GM20431 (cell line): Measurements from ENCODE around the gene RIN1.

ENCODE experiments used
- in situ Hi-C: fragments of 300-500 bp; cut with MseI, MboI; formaldehyde crosslinking; loops from one replicate; pipeline ENCODE4 v1.15.0; 2020; ENCODE audit warnings: low sequenced_read_pairs; ENCODE audit not compliant: unreplicated experiment

The RIN1 gene

DNA sequence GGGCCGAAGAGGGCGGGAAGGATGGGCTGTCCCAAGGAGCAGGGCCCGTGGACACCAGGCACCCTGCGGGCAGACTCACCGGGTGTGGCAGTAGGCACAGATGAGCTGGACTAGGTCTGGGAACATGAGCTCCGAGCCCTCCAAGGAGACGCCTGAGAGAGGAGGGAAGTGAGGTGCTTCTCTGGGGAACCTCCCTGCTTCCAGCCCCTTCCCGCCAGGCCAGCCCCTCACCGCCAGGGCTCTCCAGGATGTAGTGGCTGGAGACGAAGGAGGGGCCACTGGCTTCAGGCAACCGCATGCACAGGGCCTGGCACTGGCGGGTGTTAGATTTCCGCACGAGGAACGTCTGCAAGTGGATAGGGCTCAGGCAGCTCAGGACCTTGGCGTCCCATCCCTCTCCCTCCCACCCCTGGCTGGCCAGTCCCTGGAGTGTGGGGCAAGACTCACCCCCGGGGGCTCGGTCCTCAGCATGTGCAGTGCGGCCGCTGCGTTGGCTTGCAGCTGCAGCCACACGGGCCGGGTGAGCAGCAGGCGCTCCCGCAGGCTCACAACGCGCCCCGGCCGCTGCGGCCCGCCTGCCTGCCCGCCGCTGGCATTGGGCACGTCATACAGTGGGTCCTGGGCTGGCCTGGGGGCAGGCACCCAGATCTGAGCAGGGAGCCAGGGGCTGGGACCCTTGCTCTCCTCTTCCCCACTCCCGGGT is 552 bp downstream of the RIN1 start:
- in situ Hi-C loops = no loop called here

DNA sequence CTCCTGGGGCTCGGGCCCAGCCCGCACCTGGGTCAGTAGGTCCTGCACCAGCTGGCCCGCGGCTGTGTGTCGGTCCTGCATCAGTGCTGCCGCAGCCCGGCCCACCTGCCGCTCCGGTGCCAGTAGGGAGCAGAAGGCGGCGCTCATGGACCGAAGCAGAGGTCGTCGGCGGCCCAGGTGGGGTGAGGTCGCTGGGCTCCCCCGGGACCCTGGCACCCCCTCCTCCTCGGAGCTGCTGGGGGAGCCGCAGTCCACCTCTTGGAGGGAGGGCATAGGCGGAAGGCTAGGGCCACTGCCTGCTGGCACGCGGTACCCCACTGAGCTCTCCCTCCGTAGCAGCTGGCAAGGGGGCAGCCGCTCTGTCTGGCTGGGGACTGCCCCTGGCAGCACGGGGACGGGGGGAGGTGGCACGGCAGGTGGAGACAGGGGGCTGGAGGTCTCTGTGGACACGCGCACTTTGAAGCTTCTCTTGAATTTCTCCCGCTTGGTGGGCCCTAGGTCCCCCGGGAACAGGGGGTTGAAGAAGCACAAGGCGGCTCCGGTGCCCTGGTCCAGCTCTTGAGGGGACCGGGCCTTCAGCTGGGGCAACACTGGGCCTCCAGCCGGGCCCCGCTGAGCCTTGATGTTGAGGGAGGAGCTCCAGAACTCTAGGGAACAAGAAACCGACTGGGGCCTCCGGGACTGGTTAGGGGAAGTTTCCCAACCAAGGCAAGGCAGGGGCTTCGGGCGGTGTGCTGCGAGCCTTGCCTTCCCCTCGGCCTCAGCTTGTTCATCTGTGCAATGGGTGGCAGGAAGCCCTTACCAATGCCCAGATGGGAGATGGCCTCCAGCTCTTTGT is 1.4 kb downstream of the RIN1 start:
- in situ Hi-C loops = no loop called here

DNA sequence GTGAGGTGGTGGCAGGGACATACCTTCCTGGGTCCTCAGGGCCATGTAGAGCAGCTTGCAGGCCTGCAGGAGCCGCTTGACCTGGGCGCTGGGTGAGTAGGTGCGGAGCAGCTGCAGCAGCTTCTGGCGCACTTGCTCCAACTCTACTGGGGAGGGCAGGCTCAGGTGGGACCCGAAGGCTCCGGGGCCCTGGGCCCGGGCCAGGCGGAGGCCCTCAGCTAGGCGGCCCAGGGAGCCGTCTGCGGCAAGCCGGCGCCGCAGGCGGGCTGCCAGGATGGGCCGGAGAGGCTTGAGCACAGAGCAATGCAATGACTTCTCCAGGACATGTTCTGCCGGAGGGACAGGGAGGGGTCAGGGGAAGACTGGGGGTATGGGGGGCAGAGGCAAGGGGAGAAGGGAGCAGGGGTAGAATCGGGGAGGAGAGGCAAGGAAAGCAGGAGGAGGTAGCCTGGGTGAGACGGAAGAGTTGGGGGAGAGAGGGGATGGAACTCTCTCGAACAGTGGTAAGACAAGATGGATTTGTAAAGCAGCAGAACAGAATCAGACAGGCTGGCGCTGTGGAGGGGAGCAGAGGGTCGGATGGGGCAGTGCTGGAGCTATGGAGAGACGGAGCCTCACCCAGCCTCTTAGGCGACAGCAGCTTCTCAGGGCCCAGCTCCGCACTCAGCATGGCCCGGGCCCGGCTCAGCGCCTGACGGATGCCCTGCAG is 2.2 kb downstream of the RIN1 start:
- in situ Hi-C loops = no loop called here

DNA sequence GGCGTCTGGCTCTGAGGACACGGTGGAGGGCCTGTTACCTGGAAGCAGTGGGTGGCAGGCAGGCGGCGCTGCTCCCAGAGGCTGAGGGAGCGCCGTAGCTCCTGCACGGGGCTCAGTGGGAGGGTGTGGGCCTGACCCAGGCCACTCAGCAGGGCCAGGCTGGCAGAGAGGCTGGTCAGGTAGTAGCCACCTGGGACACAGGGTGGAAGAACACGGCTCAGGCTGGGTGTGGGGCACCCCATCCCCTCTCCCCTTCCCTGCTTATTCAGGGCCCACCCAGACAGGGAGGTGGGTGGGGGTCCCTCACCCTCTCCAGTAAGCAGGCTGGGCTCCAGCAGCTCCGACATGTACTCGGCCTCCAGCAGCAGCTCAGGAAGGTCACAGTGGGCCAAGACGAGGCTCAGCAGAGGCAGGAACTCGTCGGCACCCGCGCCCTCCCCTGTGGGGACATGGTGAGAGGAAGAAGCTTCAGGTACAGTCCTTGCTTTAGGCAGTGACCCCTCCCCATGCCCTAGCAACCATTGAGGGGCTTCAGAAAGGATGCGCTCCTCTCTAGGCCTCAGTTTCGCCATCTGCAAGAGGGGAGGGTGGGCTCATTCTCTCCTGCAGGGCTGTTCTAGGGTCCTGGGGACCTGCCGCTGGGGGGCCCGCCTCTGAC is 2.9 kb downstream of the RIN1 start:
- in situ Hi-C loops = no loop called here

DNA sequence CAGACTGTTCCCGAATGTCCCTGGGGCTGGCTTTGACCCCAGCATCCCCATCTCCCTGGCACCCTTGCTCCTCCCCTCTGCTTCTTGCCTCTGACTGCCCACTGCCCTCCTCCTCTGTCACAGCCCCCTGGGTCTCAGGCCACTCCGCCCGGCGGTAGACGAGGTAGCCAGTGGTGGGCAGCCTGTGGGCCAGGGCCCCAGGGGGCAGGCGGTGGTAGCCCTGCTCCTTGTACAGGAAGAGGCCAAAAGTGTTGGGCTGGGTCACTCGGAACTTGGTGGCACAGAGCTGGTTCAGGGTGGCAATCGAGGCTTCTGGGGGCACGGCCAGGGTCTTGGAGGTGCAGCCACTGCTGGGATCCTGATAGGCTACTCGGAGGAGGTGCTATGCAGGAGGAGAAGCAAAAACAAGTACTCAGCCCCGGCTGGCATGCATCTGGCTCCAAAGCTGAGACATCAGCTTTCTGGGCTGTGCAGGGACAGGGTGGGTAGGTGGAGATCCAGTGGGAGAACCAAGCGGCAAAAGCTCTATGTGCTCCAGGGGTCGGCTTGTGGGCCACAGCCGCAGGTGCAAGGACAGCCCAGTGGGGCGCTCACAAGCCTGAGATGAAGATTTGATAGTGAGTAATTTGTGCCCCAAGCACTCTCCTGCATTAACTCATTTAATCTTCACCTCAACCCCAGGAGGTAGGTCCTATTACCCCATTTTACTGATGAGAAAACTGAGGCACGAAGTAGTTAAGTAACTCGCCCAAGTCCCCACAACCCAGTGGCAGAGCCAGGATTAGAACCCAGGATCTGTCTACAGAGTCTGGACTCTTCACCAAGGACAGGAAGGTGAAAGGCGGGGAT is 3.6 kb downstream of the RIN1 start:
- in situ Hi-C loops = no loop called here

DNA sequence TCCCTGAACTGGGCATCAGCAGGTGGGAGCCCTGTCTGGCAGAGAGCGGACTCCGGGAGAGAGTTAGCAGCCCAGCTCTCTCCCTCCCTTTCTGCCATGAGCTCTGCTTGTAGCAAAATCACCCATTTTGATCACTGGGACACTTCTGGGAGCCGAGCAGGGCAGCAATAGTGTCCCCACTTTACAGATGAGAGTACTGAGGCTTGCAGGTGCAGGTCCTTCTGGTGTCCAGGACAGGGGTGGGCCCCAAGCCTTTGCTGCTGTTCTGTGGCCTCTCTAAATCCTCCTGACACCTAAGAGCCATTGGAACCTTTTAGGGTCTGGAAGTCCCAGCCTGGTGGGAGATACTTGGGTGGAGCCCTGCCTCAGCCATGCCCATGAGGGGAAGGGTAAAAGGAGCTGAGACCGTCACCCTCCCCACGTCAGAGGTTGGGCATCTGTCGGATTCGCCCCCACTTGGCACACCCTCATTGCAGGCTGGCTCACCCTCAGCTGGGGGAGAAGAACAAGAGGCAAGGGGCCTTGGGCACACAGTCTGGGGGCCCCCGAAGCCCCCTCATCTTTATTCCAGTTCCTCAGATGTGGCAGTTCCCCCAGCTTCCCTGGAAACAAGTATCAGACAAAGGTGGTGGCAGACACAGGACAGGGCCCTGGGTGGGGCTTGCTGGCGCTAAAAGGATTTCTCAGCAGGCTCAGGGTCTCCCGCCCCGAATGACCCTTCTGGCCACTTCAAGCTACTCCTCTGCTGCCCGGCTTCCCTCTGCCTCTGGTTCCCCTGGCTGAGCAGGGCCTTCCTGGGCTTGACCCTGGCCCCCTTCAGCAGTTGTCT is 4.5 kb downstream of the RIN1 start:
- in situ Hi-C loops = no loop called here

DNA sequence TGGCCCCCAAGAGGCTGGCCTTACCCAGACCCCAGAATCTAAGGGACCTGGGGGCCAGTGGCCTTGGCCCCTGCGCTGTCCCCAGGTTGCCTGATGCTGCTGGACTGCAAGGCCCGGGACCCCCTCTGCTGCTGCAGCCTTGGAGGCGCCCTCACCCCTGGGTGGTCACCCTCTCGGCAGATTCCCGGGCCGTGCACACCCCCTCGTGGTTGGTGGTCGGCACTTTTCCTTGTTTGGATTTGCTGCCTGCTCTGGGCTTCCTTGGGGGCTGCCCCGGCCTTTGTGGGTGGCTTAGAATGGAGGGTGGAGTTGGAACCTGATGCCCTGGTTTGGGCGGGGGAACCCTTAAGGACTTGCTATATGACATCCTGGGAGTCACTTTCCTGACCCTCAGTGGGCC is 5.3 kb downstream of the RIN1 start:
- in situ Hi-C loops = no loop called here

DNA sequence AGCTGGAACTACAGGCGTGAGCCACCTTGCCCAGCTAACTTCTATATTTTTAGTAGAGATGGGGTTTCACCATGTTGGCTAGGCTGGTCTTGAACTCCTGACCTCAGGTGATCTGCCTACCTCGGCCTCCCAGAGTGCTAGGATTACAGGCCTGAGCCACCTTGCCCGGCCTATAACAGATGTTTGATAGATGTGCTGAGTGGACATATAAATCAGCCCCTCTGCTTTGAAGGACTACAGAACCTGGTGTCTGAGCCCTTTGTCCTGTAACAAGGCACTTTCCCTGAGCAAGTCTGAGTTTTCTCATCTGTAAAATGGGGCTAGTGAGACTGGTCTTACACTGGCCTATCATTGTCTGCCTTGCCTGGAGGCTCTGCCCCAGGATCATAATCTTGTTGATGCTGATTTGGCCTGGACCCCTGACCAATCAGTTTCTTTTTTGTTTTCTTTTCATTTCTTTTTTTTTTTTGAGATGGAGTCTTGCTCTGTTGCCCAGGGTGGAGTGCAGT is 7.0 kb downstream of the RIN1 start:
- in situ Hi-C loops = no loop called here

DNA sequence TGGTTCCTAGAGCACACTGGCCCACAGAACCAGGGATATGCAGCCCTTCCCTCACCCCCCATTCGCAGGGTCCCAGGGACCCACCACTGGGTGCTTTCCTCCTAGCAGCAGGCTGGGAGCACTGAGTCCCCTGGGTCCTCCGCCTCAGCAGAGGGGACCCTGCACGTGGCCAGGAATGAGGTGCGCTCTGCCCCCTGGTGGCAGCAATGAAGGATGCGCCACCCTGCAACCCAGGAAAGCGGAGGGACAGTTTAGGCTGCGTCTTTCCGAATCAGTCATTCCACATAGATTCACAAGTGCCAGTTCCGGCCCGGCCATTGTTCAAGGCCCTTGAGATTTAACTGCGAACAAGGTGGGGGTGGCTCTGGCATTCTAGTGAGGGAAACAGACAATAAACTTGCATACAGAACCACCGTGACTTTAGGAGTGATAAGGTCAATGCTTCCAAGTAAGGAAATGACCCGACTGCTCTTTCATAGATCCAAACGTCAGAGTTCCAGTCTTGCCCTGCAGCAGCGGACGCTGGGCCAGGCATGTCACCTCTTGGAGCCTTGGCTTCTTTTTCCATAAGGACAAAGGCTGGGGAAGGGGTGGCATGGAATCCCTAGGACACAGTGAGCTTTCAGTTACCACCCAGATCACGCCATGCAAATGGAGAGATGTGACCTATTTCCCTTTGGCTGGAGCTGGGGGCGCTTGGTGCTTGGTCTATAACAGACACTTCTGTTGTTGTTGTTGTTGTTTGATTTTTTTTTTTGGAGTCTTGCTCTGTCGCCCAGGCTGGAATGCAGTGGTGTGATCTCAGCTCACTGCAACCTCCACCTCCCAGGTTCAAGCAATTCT is 7.7 kb downstream of the RIN1 start:
- in situ Hi-C loops = no loop called here

DNA sequence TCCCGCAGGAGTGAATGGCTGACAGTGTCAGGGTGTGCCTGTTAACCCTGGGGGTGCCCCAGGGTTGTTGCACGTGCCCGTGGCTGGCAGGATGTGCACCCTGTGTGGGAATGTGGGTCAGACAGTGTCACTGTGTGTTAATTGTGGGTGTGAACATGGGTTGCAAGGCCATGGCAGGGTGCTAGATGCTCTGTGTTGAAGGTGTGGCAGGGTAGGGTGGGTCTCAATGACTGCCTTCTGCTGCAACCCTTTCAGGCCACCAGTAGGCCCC is 8.3 kb downstream of the RIN1 start:
- in situ Hi-C loops = no loop called here

DNA sequence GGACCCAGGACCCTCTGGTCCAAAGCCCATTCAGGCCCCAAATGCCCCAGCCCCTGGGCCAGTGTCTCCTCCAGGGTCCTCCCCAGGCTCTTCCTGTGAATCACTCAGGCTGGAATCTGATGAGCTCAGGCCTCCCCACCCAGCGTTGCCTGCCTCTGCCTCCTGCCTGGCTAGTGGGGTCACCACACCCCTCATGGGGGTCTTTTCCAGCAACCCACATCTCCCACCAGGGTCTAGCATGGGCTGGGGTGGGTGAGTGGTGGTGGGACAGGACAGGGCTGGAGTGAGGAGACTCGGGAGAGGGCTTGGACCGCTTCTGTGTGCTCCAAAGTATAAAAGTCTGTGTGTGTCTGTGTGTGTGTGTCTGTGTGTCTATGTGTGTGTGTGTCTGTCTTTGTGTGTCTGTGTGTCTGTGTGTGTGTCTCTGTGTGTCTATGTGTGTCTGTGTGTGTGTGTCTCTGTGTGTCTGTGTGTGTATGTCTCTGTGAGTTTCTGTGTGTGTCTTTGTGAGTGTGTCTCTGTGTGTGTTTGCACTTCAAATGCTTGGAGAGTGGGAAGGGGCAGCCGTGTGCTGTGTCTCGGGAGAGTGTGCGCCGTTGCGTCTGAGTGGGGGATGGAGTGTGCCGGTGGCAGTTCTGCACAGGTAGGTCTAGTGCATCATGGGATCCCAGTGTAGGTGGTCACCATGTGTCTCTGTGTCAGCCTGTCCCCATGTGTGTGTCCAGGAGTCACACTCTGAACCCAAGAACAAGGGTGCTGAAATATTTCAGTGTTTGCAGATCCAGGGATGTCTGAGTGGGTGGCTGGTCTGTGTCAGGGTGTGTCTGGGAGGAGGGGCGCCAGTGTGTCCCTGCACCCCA is 8.8 kb downstream of the RIN1 start:
- in situ Hi-C loops = no loop called here

DNA sequence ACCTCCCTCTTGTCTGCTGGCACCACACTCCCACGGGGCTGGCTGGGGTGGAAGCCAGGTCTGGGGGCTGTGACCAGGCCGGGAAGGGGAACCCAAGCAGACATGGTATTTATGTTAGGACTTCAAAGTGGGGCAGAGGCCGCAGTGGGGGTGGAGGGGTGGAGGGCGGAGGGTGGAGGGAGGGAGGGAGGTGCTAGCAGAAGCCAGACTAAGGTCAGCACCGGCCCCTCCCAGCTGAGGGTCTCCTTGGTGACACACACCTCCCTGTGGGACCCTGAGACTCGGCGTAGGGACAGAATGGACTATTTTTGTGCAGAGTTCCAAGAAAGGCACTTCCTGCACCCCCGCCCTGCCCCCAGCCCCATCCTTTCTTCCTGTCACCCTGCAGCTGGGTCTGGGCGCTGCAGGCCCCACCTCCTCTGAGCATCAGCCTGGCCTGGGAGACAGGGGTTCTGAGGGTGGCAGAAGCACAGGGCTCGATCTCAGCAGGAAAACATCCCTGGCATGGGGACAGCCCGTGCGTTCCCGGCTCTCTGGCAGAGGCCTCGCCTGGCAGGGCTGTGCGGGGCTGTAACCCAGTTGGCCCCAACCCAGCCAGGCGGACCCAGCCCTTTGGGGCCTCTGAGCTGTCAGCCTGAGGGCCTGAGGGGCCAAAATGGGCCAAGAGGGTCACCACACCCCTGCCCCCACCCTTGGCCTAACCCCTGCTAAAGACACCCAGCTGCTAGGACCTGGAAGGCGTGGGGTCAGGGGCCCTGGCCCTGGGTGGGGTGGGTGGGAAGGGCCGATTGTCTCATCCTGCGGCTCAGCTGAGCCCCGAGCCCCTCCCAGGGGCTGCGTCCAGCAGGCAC is 9.7 kb downstream of the RIN1 start:
- in situ Hi-C loops = no loop called here

DNA sequence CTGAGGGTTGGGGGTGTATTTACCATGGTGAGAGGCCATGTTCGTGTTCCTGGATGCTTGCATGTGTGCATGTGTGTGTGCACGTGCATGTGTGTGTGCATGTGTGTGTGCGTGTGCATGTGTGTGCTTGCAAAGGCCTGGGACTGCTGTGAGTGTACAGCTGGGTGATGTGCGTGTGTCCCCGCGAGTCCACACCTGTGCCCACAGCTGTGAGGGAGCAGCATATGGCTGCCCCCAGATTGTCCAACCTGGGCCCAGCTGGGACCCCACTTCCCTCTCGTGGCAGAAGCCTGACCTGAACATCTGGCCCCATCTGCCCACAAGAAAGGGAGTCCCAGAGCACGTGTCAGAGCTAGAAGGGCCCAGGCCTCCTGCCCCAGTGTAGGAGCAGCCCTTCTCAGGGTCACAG is 11.0 kb downstream of the RIN1 start:
- in situ Hi-C loops = no loop called here

DNA sequence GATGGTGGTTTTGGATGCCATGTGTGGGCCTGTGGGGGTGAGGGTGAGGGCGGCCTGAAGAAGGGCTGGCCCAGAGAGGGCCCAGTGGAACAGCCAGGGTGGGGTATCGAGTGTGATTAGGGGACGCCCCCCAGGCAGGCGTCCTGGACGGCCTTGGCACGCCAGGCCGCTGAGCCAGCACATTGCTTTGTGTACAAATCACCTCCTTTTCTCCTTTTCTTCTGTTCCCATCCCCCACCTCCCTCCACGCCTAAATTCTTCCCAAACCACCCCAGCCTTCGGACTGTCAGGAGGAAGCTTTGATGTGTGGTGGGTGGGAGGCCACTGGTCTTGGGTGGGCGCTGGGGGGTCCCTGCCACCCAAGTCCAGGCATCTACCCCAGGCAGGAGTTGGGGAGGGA is 11.6 kb downstream of the RIN1 start:
- in situ Hi-C loops = no loop called here

DNA sequence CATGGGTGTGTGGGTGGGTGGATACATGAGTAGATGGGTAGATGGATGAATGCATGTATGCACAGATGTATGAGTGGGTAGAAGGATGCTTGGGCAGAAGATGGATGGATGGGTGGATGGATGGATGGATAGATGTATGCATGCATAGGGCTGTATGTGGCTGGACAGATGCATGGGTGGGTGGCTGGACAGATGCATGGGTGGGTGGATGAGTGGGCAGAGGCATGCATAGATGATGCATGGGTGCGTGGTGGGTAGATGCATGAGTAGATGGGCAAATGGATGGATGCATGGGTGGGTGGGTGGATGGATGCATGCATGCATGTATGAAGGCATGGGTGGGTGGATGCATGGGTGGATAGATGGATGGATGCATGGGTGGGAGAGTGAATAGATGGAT is 12.6 kb downstream of the RIN1 start:
- in situ Hi-C loops = no loop called here

DNA sequence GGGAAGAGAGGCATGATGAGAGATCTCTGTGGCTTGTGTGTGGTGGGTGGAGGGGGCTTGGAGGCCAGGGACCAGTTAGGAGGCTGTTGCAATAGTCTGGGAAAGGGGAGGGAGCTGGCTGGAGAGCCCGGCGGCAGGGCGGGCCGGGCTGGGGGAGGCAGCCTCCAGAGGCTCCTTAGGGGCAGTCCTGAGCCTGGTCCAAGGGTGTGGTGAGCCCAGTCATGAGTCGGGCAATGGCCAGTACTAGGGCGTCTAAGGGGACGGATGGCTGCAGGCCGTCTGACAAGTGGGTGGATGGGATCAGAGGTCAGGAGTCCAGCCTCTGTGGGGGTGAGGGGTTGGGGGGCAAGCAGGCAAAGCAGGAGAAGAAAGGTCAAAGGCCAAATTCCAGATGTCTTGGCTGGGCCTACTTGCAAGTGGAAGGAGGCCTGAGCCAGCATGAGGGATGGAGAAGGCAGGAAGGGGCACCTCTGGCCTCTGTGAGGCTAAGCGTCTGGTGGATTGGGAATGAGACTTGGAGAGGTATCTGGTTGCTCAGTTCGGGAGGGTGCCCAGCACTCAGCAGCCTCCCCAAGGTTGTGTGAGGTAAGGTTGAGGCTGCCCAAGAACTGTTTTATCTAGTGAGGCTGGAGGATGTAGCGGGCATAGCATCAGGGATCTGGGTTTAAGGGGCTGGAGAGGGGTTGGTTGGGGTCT is 13.4 kb downstream of the RIN1 start:
- in situ Hi-C loops = no loop called here
